ENCODE measurements around the gene ADCY7. TPM values are rescaled to one million over a fixed set of nuclear protein-coding genes. Genes with fewer than 3 reads are reported as not detected.

Gene ADCY7
- total and polyA plus RNA-seq, 9 of the 15 experiments (the other 6 are each of a cell fraction or from before 2014, with no cell fraction given) = 2.3 to 108 (median 28.6) TPM

- no peak for TF ChIP-seq USF1 (CRISPR knock-in tag; IDR thresholded peaks at IDR 0.05)
- no peak for TF ChIP-seq ATF7 (IDR thresholded peaks at IDR 0.05)
- TF ChIP-seq E2F6 (IDR thresholded peaks at IDR 0.05; ENCODE audit: borderline replicate concordance in 1 of 2, extremely low read depth in 1 of 2, insufficient read depth in 1 of 2, insufficient read length in 1 of 2, low read depth in 1 of 2, low read length in 1 of 2, poor library complexity in 1 of 2, severe bottlenecking in 1 of 2) = peak in 1 of 2 experiments; percentile 57
- peak; percentile 23; the same call in 1 of the 2 replicates for TF ChIP-seq VEZF1 (CRISPR knock-in tag; IDR thresholded peaks at IDR 0.05)
- 0 out of 2 replicates have a peak, but pooled peaks have one; percentile 35 for TF ChIP-seq ZFX (CRISPR knock-in tag; IDR thresholded peaks at IDR 0.05)
- TF ChIP-seq SMARCB1 (IDR thresholded peaks at IDR 0.05; ENCODE audit: insufficient read length, low read depth) = no peak
- no peak for TF ChIP-seq ZNF655 (CRISPR knock-in tag; IDR thresholded peaks at IDR 0.05)
- no peak for TF ChIP-seq KDM4B (IDR thresholded peaks at IDR 0.05; ENCODE audit: borderline replicate concordance in 2 of 2, low read depth in 1 of 2)
- TF ChIP-seq PML (IDR thresholded peaks at IDR 0.05; ENCODE audit: low read length) = no peak
- no peak for TF ChIP-seq CHD4 (IDR thresholded peaks at IDR 0.05; ENCODE audit: insufficient read depth, insufficient replicate concordance, low read depth, low read length, poor library complexity, severe bottlenecking)
- TF ChIP-seq MCM2 (IDR thresholded peaks at IDR 0.05; ENCODE audit: low read depth) = no peak
- peak; percentile 65 for TF ChIP-seq HMBOX1 (IDR thresholded peaks at IDR 0.05)
- TF ChIP-seq ZNF134 (CRISPR knock-in tag; conservative IDR thresholded peaks at IDR 0.05) = no peak
These were observed 37.9 kb upstream of the ADCY7 start (continued) for GRCh38 chr16:50228364-50228868.
